KMS-11 (cell line): ENCODE measurements around the gene MYOCD.

Source experiments
- H2AFZ ChIP-seq: fragments of 200-600 bp; sonication (generic); 2 replicates; pipeline ENCODE4 v1.6.1; 2016; ENCODE audit warnings: antibody characterized with exemption, mixed run types, low read depth
- H3K27ac ChIP-seq: fragments of 200-600 bp; sonication (generic); 2 replicates; pipeline ENCODE4 v1.6.1; 2016; ENCODE audit warnings: mild to moderate bottlenecking, mixed run types
- H3K27me3 ChIP-seq: fragments of 200-600 bp; sonication (generic); 2 replicates; pipeline ENCODE4 v1.6.1; 2017; ENCODE audit warnings: mild to moderate bottlenecking, low read depth, mixed run types, moderate library complexity; ENCODE audit not compliant: insufficient read depth
- H3K36me3 ChIP-seq: fragments of 200-600 bp; sonication (generic); 2 replicates; pipeline ENCODE4 v1.6.1; 2017; ENCODE audit warnings: mild to moderate bottlenecking, mixed run types; ENCODE audit not compliant: insufficient read depth
- H3K4me1 ChIP-seq: fragments of 200-600 bp; sonication (generic); 2 replicates; pipeline ENCODE4 v1.6.1; 2016; ENCODE audit warnings: mild to moderate bottlenecking, low read depth, mixed run types; ENCODE audit not compliant: poor library complexity, severe bottlenecking
- H3K4me2 ChIP-seq: fragments of 200-600 bp; sonication (generic); 2 replicates; pipeline ENCODE4 v1.7.0; 2016; ENCODE audit warnings: mild to moderate bottlenecking, mixed run types
- H3K4me3 ChIP-seq: fragments of 200-600 bp; sonication (generic); IDR thresholded peaks from 2 replicates; pipeline ENCODE4 v1.6.1; 2017; ENCODE audit warnings: low read depth, low read length, mixed read lengths; ENCODE audit not compliant: insufficient read depth
- H3K79me2 ChIP-seq: fragments of 200-600 bp; sonication (generic); 2 replicates; pipeline ENCODE4 v1.6.1; 2016; ENCODE audit warnings: low read depth, mixed run types; ENCODE audit not compliant: insufficient read depth
- H3K9ac ChIP-seq: fragments of 200-600 bp; sonication (generic); 2 replicates; pipeline ENCODE4 v1.6.1; 2016; ENCODE audit warnings: mild to moderate bottlenecking, mixed run types
- H4K20me1 ChIP-seq: fragments of 200-600 bp; sonication (generic); 2 replicates; pipeline ENCODE4 v1.6.1; 2016; ENCODE audit warnings: mild to moderate bottlenecking, mixed run types; ENCODE audit not compliant: insufficient read depth
- TF ChIP-seq, protein P1 (sequence below): fragments of 200-600 bp; sonication (generic); conservative IDR thresholded peaks from 2 replicates; pipeline ENCODE4 v1.6.1; 2017; ENCODE audit warnings: low read depth, mild to moderate bottlenecking, antibody characterized with exemption, low read length, moderate library complexity, mixed read lengths

MYOCD gene

GRCh38 chr17:12800855-12801365 lies 135.2 kb downstream of the MYOCD start:
- no peaks in the 10 kb centered on the region for H3K4me1 ChIP-seq
- no peak overlapping the region for H3K9ac ChIP-seq
- no peak overlapping the region for H3K4me2 ChIP-seq
- H3K36me3 ChIP-seq = no peaks in the 10 kb centered on the region
- H2AFZ ChIP-seq = no peak overlapping the region
- TF ChIP-seq, protein P1, sequence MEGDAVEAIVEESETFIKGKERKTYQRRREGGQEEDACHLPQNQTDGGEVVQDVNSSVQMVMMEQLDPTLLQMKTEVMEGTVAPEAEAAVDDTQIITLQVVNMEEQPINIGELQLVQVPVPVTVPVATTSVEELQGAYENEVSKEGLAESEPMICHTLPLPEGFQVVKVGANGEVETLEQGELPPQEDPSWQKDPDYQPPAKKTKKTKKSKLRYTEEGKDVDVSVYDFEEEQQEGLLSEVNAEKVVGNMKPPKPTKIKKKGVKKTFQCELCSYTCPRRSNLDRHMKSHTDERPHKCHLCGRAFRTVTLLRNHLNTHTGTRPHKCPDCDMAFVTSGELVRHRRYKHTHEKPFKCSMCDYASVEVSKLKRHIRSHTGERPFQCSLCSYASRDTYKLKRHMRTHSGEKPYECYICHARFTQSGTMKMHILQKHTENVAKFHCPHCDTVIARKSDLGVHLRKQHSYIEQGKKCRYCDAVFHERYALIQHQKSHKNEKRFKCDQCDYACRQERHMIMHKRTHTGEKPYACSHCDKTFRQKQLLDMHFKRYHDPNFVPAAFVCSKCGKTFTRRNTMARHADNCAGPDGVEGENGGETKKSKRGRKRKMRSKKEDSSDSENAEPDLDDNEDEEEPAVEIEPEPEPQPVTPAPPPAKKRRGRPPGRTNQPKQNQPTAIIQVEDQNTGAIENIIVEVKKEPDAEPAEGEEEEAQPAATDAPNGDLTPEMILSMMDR = no peak
- H4K20me1 ChIP-seq = no peaks in the 10 kb centered on the region
- H3K27ac ChIP-seq = no peak overlapping the region
- no peaks in the 10 kb centered on the region for H3K79me2 ChIP-seq
- H3K27me3 ChIP-seq = no peaks in the 10 kb centered on the region
- no peak overlapping the region for H3K4me3 ChIP-seq

GRCh38 chr17:12806630-12807029 lies 140.9 kb downstream of the MYOCD start:
- H3K4me2 ChIP-seq = no peak overlapping the region
- TF ChIP-seq, protein P1 = no peak
- no peaks in the 10 kb centered on the region for H3K36me3 ChIP-seq
- no peaks in the 10 kb centered on the region for H3K79me2 ChIP-seq
- no peak overlapping the region for H3K27ac ChIP-seq
- H3K4me1 ChIP-seq = no peaks in the 10 kb centered on the region
- no peak overlapping the region for H3K9ac ChIP-seq
- no peak overlapping the region for H2AFZ ChIP-seq
- H4K20me1 ChIP-seq = no peaks in the 10 kb centered on the region
- H3K27me3 ChIP-seq = no peaks in the 10 kb centered on the region
- H3K4me3 ChIP-seq = no peak overlapping the region

DNA sequence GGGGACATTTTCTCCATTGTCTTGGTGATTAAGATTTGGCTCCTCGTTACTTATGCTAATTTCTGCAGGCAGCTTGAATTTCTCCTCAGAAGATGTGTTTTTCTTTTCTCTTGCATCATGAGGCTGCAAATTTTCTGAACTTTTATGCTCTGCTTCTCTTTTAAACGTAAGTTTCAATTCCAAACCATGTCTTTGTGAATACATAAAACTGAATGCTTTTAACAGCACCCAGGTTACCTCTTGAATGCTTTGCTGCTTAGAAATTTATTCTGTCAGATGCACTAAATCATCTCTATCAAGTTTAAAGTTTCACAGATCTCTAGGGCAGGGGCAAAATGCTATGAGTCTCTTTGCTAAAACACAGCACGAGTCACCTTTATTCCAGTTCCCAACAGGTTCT lies 143.0 kb downstream of the MYOCD start:
- Histone ChIP-seq H4K20me1 (no peaks in the 10 kb centered on the region), H3K9ac (no peak overlapping the region), H2AFZ (no peak overlapping the region), H3K4me3 (no peak overlapping the region), H3K36me3 (no peaks in the 10 kb centered on the region), H3K27me3 (no peaks in the 10 kb centered on the region), H3K79me2 (no peaks in the 10 kb centered on the region), H3K27ac (no peak overlapping the region), H3K4me2 (no peak overlapping the region), H3K4me1 (no peaks in the 10 kb centered on the region)
- TF ChIP-seq, protein P1 = no peak

DNA sequence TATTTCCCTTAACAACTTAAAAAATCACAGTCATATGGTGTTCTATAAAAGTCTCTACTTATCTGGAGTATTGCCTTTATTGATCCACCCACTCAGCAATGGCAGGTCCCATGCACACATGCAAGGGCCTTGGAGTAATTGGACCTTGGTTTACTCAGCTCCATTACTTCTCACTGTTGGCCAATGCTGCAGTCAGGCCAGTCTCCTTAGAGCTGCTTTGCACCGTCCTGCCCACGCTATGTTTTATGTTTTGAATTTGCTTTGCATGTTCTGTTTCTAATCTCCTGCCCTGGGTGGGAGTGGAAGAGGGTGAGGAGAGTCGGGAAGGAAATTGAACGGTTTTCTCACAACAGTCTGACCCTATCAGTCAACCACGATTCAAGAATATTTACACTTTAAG lies 147.2 kb downstream of the MYOCD start:
- Histone ChIP-seq H3K4me1 (no peaks in the 10 kb centered on the region), H3K79me2 (no peaks in the 10 kb centered on the region), H3K27me3 (no peaks in the 10 kb centered on the region), H3K9ac (no peak overlapping the region), H3K4me2 (no peak overlapping the region), H3K36me3 (no peaks in the 10 kb centered on the region), H3K27ac (no peak overlapping the region), H4K20me1 (no peaks in the 10 kb centered on the region), H3K4me3 (no peak overlapping the region), H2AFZ (no peak overlapping the region)
- TF ChIP-seq, protein P1 = no peak
